ENCODE data around the gene PPP1R9B. TPM values are rescaled to one million over a fixed set of nuclear protein-coding genes. Genes with fewer than 3 reads are reported as not detected.
A peak's percentile ranks its signal among the peaks of the same experiment; 100 is the strongest.

The PPP1R9B gene
- total RNA-seq, 4 donors from 2014 or later = 24.9 to 35.9 (median 28.2) TPM

GRCh38 chr17:50157891-50158290, 7.4 kb upstream of the PPP1R9B start:
- Histone ChIP-seq H3K27me3 (no peaks in the 10 kb centered on the region), H3K9me3 (no peaks in the 10 kb centered on the region), H3K27ac (peak overlapping the region in 1 of 4 donors; percentile 0), H3K4me1 (peaks cover 26 to 56% (median 29%) of the 10 kb centered on the region in 3 donors), H3K4me3 (no peak overlapping the region), H3K36me3 (no peaks in the 10 kb centered on the region)
- DNase-seq = no peak
- intact Hi-C loops (cut with DNase I) = no loop called here
- TF ChIP-seq CTCF (IDR thresholded peaks at IDR 0.05) (no peak), POLR2A (IDR thresholded peaks at IDR 0.05) (no peak)
- 27 to 47% methylated on average over 4 of the region's 4 CpGs for WGBS, 2 donors

GRCh38 chr17:50155115-50155819, 4.8 kb upstream of the PPP1R9B start:
- Histone ChIP-seq H3K9me3 (no peaks in the 10 kb centered on the region), H3K4me1 (peaks cover 22 to 60% (median 31%) of the 10 kb centered on the region in 3 donors), H3K27me3 (no peaks in the 10 kb centered on the region), H3K27ac (peak overlapping the region; percentile 56 to 95 (median 94)), H3K4me3 (no peak overlapping the region), H3K36me3 (no peaks in the 10 kb centered on the region)
- intact Hi-C loops (cut with DNase I) = no loop called here
- no peak for TF ChIP-seq CTCF (IDR thresholded peaks at IDR 0.05)
- no peak for DNase-seq
- 64 to 78% methylated on average over 7 of the region's 8 CpGs for WGBS, 2 donors

DNA sequence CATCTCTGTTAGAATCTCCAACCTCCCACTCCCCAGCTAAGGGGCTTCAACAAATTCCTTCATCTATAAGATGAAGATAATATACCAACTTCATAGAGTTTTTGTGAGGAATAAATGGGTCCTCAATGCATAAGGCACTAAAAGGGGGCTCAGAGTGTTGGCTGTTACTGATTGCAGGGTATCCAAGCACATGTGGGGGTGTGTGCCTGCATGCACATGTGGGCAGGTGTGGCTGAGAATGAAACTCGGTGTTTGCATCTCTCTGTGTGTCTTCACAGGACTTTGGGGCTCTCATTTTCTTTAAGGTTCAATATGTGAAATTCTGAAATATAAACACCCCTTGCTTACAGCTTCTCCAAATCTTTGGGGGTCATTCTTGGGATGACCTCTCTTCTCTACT, 4.1 kb upstream of the PPP1R9B start:
- 24 to 40% methylated on average over 1 of the region's 1 CpG for WGBS, 2 donors

DNA sequence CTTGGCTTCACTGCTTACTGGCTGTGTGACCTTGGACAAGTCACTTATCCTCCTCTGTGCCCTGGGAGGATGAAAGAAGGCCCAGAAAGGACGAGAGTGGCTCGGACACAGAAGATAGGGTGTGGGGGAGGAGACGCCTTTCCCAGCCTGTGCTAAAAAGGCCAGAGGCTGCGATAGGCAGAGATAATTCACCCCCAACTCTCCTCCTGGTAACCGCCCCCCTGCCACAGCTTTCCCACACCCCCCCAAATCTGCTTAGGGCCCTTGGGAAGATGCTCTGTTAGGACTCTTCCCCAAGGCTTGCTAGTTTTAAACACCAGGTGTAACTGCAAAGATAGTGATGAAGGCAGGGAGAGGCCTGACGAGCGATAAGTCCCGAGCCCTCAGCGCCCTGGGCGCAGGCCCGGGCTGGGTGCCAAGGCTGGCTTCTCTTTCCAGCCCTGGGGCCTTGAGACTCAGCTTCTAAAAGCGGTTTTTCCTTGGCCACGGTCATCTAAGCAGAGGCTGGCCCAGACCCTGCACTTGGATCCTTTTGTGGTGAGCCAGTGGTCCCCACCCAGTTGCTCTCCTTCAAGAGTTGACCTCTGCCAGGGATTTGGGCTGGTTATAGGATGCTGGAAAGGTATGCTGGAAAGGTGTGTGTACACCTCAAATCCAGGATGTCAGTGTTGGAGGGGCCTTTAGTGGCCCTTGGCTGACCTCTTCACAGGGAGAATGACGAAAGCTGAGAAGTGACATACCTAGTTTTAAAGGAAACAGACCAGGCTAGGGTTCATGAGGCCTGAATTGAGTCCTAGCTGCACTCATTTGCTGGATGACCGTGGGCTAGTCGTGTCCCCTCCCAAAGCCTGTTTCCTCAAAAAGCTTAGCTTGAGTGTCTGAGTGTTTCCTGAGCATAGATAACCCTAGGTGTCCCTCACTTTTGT, 3.4 kb upstream of the PPP1R9B start:
- WGBS, 2 donors = 17 to 33% methylated on average over 7 to 14 of the region's 16 CpGs

More for the DNA sequence above, 4.1 kb upstream of the PPP1R9B start:
- Histone ChIP-seq H3K4me1 (peaks cover 22 to 63% (median 31%) of the 10 kb centered on the region in 3 donors), H3K27me3 (no peaks in the 10 kb centered on the region), H3K27ac (peak overlapping the region in 3 of 4 donors; percentile 93 to 95 (median 94)), H3K4me3 (no peak overlapping the region), H3K9me3 (no peaks in the 10 kb centered on the region), H3K36me3 (no peaks in the 10 kb centered on the region)
- TF ChIP-seq POLR2A (IDR thresholded peaks at IDR 0.05) = no peak
- TF ChIP-seq CTCF (IDR thresholded peaks at IDR 0.05) = no peak
- intact Hi-C loops (cut with DNase I) = no loop called here
- DNase-seq = no peak

More for the DNA sequence above, 3.4 kb upstream of the PPP1R9B start:
- Histone ChIP-seq H3K27me3 (no peaks in the 10 kb centered on the region), H3K36me3 (no peaks in the 10 kb centered on the region), H3K27ac (peak overlapping the region; percentile 21 to 95 (median 94)), H3K4me1 (peaks cover 22 to 70% (median 31%) of the 10 kb centered on the region in 3 donors), H3K4me3 (no peak overlapping the region), H3K9me3 (no peaks in the 10 kb centered on the region)
- intact Hi-C loops (cut with DNase I) = no loop called here
- no peak for TF ChIP-seq CTCF (IDR thresholded peaks at IDR 0.05)
- no peak for TF ChIP-seq POLR2A (IDR thresholded peaks at IDR 0.05)
- no peak for DNase-seq

Measured in esophagus squamous epithelium (tissue), 5 donors.